Activated CD8-positive, alpha-beta memory T cell treated with anti-CD3 and anti-CD28 coated beads, Interleukin-2, amount 50 U/mL, for 48 hours (primary cell): ENCODE data around the gene FAT1.

Experiments
- DNase-seq: peaks from one replicate; pipeline ENCODE4 v3.0.0-alpha.2; 2020

Gene FAT1

DNA sequence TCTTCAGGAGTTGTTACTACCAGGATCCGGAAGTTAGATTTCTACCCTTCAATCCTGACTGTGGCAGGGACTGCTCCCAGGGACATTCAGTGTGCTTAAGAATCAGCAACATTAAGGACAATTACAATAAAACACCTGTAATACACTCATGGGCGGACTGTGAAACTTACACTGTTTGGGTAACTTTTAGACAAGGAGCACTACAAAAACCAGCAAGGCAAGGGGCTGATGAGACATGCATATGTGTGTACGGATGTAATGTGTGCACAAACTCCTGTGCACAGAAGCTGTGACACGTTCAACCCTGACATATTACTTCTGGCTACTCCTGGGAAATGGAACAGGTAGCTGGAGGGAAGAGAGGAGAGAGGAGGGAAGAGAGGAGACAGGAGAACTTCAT, 75.8 kb downstream of the FAT1 start:
- no peak for DNase-seq

DNA sequence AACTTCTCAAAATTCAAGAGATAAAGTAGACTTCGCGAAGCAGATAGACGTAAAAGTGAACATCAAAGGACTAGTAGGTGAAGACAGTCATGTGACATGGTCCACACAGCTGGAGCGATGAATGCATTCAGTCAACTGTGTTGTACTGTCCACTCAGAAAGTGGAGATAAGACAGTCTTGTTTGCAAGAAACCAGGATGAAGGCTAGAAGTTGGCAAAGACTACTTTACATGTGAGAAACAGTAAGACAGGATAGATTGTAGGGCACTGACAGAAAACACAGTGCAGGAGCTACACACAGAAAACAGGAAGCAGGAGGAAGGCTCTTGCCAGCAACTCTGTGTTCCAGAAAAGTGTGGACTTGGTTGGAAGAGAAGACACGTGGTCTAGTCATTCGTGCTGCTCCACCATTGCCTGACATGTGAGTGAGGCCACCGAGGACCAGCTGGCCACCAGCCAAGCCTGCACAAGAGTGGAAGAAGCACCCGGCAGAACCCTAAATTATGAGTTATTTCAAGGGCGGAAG, 78.9 kb downstream of the FAT1 start:
- no peak for DNase-seq

GRCh38 chr4:186644311-186644638, 79.4 kb downstream of the FAT1 start:
- no peak for DNase-seq

- no peak for DNase-seq
Observed at GRCh38 chr4:186643501-186644310, 80.0 kb downstream of the FAT1 start.

DNA sequence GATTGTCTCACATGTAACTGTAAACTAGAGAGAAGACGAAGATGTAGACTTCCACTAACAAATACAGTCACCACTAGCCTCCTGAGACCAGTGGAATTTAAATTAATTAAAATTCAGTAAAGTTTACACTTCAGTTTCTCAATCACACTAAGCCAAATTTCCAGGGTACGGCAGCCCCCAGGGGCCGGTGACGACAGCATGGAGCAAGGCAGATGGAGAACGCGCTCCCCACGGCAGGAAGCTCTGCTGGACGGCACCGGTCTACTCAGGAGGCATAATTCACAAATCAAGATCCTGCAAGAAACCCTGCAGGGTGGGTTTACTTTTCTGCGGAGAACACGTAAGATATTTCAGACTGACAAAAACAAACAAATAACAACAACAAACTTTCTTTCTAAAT, 80.7 kb downstream of the FAT1 start:
- DNase-seq = no peak

DNA sequence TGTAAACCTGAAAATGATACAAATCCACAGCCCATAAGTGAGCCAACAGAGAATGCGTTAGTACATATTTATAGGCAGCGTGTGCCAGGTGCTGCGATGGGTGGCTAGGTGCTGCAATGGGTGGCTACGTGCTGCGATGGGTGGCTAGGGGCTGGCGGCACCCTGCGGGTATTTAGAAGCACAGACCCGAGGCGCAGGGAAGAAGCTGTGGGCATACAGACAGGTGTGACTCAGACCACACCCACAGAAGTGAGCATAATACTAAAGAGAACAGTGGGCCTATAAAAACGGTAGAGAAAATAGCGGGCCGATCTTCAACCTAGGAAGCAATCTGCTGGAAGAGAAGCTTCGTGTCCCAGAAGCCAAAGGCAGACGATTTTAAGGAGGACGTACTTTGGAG, 81.1 kb downstream of the FAT1 start:
- DNase-seq = no peak

GRCh38 chr4:186634591-186635128, 89.0 kb downstream of the FAT1 start:
- DNase-seq = no peak

DNA sequence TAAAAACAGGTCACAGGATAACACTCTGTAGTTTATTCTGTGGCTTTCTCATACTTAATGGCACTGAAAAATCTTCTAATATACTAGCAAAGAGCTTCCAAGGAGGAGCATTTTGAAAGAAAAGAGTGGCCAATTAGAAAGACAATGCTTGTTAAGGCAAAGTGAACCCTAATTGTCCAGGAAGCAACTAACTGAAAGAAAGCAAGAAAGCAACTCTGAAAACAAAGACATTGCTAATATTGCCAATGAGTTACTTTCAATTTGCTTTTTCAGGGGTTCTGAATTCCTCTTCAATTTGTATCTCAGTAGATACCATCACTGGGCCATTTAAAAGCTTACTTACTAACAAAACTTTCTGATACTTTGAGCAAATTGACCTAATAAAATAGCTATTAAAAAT, 89.8 kb downstream of the FAT1 start:
- no peak for DNase-seq

DNA sequence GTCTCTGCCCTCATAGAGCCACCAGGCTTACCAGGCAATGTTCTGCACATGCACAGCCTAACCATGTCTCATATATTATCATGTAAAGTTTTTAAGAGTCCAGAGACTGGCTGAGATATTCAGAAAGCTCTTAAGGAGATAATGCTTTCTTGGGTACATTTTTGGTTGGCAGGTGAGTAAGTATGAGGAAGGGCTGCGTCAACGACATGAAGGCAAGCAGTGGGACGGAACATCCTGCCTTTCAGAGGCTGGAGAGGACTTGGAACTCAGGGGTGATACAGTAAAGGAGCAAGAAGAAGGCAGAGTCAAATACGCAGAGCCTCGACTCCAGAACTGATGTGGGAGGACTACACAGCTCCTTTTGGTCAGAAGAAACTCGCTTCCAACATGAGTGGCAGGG, 93.5 kb downstream of the FAT1 start:
- DNase-seq = no peak

GRCh38 chr4:186628058-186628711, 95.5 kb downstream of the FAT1 start:
- DNase-seq = no peak

- DNase-seq = no peak
Observed at GRCh38 chr4:186627226-186627865, 96.3 kb downstream of the FAT1 start.

- DNase-seq = no peak
Observed at GRCh38 chr4:186624951-186625350, 98.7 kb downstream of the FAT1 start.

- DNase-seq = no peak
Observed at GRCh38 chr4:186623546-186623945, 100.1 kb downstream of the FAT1 start.

DNA sequence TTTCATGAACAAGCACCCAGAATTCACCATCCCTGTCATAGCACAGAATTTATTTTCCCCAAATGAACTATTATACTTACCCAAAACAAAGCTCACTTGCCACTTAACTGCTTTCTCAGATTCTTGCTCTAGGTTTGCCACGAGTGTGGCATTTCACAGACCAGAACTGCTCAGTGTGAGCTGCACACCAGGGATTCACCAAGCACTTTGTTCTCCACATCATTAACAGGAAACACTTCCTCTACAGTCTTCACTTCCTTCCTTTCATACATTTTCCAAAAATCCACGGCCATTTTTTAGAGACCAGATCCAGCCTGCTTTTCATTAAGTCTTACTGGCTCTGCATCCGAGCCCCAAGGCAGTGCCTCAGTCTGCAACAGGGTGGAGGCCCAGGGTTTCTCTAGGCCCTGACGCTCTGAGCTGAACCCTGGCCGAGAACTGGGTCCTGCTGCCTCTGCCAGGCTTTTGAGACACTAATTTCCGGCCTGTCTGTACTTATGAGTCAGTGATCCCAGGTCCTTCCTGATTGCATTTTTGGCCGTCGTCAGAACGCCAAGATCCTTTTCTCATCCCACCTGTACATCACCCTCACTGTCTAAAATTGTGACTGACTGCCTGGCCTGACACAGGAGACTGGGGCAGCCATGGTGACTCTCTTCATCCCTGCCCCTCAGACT, 100.7 kb downstream of the FAT1 start:
- DNase-seq = no peak

GRCh38 chr4:186621959-186622553, 101.6 kb downstream of the FAT1 start:
- no peak for DNase-seq

DNA sequence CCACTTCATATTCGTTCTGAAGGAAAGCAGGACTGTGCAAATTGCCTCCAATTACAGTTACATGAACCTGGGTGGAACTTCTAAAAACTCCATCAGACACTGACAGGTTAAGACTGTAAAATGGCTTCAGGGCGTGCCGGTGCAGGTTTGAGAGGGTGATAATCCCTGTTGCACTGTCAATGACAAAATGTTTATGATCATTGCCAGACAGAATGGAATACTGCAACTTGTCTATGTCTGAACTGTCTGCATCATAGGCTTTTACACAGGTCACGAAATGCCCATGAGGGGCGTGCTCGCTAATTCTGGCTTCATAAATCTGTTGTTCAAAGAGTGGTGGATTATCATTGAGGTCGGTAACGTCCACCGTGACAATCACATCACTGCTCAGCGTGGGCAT, 104.6 kb downstream of the FAT1 start:
- DNase-seq = no peak

- DNase-seq = no peak
Observed at GRCh38 chr4:186617921-186618320, 105.7 kb downstream of the FAT1 start.

DNA sequence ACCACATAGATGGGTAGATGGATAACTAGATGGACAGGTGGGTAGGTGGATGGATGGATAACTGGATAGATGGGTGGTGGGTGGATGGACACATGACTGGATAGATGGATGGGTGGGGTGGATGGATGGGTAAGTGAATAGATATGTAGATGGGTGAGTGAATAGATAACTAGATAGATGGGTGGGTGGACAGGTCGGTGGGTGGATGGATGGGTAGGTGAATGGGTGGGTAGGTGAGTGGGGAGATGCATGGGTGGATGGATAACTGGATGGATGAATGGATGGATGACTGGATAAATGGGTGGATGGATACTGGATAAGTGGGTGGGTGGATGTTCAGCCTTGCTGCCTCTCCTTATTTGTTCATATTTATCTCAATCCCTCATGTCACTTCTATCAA, 116.2 kb downstream of the FAT1 start:
- DNase-seq = no peak

DNA sequence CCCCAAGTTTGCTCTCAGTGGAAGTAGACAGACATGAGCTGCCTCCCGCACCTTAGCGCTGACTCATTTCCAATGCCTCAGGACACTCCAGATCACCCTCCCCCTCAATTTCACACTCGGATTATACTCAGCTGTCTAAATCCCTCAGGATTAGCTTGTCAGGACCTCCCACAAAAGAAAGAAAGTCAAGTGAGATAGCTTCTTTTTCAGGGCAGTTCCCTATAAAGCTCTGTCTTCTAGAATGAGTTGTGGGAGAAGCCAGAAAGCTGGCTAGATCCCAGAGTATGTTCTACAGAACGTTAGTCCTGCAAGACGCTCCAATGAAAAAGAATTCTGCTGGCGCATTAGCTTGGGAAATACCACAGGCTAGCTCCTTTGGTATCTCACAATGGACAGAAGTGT, 117.1 kb downstream of the FAT1 start:
- no peak for DNase-seq

- no peak for DNase-seq
Observed at GRCh38 chr4:186605261-186605865, 118.3 kb downstream of the FAT1 start.

DNA sequence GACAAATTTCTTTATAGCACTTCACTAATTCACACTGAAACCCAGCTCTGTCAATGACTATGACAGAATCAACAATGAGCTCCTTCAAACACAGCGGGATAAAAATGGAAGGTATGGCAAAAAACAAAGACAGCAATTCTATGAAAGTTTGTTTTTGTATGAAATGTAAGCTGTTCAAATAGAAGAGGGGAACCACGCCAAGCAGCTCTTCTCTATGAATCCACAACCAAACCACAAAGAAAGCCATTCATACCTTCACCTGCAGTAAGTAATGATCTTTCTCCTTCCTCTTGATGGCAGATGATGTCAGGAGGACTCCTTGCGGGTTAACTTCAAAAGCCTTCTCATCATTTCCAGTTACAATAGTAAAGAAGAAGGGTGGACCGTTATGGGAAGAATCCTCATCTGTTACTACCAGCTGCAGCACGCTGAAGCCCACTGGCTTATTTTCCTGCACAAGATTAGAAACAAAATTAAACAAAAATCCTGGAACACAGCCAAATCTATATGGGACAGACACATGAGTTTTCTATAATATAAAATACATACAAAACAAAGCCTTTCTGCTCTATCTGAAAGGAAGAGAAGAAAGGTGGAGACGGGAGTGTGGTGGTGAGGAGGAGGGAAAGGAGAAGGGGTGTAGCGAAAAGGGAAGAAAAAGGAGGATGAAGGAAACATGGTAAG, 119.4 kb downstream of the FAT1 start:
- DNase-seq = no peak

- no peak for DNase-seq
Observed at GRCh38 chr4:186602978-186603377, 120.7 kb downstream of the FAT1 start.
